ENCODE measurements around the gene IGSF21.
"Not testable (repeated sequence)": the region's sequence is repeated elsewhere in the genome, so short reads cannot be mapped to it uniquely, and the experiment has no call there.

The IGSF21 gene

GRCh38 chr1:18147672-18148071 lies 40.1 kb downstream of the IGSF21 start:
- DNase-seq: no peak

GRCh38 chr1:18148461-18148860 lies 40.9 kb downstream of the IGSF21 start:
- DNase-seq: no peak

- no peak for DNase-seq
Observed at GRCh38 chr1:18149027-18149641, 41.5 kb downstream of the IGSF21 start.

- no peak for DNase-seq
Observed at GRCh38 chr1:18151436-18152122, 44.0 kb downstream of the IGSF21 start.

- no peak for DNase-seq
Observed at GRCh38 chr1:18154430-18155194, 47.0 kb downstream of the IGSF21 start.

- DNase-seq: no peak
Observed at GRCh38 chr1:18155881-18156385, 48.3 kb downstream of the IGSF21 start.

GRCh38 chr1:18157352-18157751 lies 49.8 kb downstream of the IGSF21 start:
- DNase-seq: no peak

GRCh38 chr1:18157968-18158367 lies 50.4 kb downstream of the IGSF21 start:
- no peak for DNase-seq

- DNase-seq: no peak
Observed at GRCh38 chr1:18158714-18159113, 51.1 kb downstream of the IGSF21 start.

- DNase-seq: no peak
Observed at GRCh38 chr1:18160290-18160942, 52.8 kb downstream of the IGSF21 start.

GRCh38 chr1:18161690-18162089 lies 54.1 kb downstream of the IGSF21 start:
- no peak for DNase-seq

- not testable (repeated sequence) for DNase-seq
Observed at GRCh38 chr1:18165640-18166039, 58.0 kb downstream of the IGSF21 start.

- no peak for DNase-seq
Observed at GRCh38 chr1:18166341-18166740, 58.7 kb downstream of the IGSF21 start.

- DNase-seq: no peak
Observed at GRCh38 chr1:18166929-18167328, 59.3 kb downstream of the IGSF21 start.

GRCh38 chr1:18170444-18170843 lies 62.8 kb downstream of the IGSF21 start:
- DNase-seq: no peak

- DNase-seq: no peak
Observed at GRCh38 chr1:18174037-18174436, 66.4 kb downstream of the IGSF21 start.

GRCh38 chr1:18175051-18175450 lies 67.5 kb downstream of the IGSF21 start:
- no peak for DNase-seq

GRCh38 chr1:18175530-18176377 lies 68.2 kb downstream of the IGSF21 start:
- DNase-seq: no peak

GRCh38 chr1:18176619-18177018 lies 69.0 kb downstream of the IGSF21 start:
- no peak for DNase-seq

GRCh38 chr1:18178111-18178510 lies 70.5 kb downstream of the IGSF21 start:
- DNase-seq: no peak

GRCh38 chr1:18179009-18179408 lies 71.4 kb downstream of the IGSF21 start:
- no peak for DNase-seq

Measured in activated CD4-positive, CD25-positive, alpha-beta regulatory T cell treated with anti-CD3 and anti-CD28 coated beads, Interleukin-2, amount 50 U/mL, for 72 hours (primary cell).